ENCODE measurements around the gene RNF214. TPM values are rescaled to one million over a fixed set of nuclear protein-coding genes. Genes with fewer than 3 reads are reported as not detected.

Gene RNF214
- total and polyA plus RNA-seq, 2 of the 4 experiments (the other 2 are of a cell fraction) = 7.9 to 14.8 TPM

DNA sequence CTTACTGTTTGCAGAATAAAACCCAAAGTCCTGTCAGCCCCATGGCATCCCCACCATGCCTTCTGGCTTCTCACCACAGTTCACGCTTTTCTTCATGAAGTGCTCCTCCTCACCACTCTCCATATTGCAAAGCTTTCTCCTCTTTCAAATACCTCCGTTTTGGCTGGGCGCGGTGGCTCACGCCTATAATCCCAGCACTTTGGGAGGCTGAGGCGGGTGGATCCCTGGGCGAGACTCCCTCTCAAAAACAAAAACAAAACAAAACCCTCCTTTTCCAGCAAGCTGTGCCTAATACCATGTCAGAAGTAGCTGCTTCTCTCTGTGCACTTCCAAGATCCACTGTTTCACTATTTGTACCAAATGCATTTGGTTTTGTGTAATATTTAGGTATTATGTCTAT is 76.8 kb downstream of the RNF214 start:
- Histone ChIP-seq H3K9ac (ENCODE audit: low read depth, low read length) (no peak overlapping the region), H3K36me3 (ENCODE audit: control insufficient read depth, insufficient read depth, low read length) (peaks cover 5% of the 10 kb centered on the region), H2BK120ac (ENCODE audit: low read depth, low read length) (no peak overlapping the region), H3K9me3 (ENCODE audit: control insufficient read depth, insufficient read depth, low read length) (no peaks in the 10 kb centered on the region), H3K4me2 (ENCODE audit: low read depth, low read length) (no peak overlapping the region), H2BK15ac (ENCODE audit: low read depth, low read length) (no peak overlapping the region), H3K18ac (ENCODE audit: low read depth, low read length) (no peak overlapping the region), H3K23ac (ENCODE audit: low read depth, low read length) (no peak overlapping the region), H3K56ac (ENCODE audit: extremely low read depth, insufficient read depth, low read length) (no peak overlapping the region), H2BK5ac (ENCODE audit: low read depth, low read length, poor library complexity, severe bottlenecking) (no peak overlapping the region), H3K9me1 (ENCODE audit: insufficient read depth, low read length) (peaks cover 9% of the 10 kb centered on the region; the same call in 1 of the 2 replicates), H3K14ac (replicated peaks; ENCODE audit: low read depth, low read length) (no peak overlapping the region), H3K27me3 (ENCODE audit: control insufficient read depth, insufficient read depth, low read length) (no peaks in the 10 kb centered on the region), H3K4me3 (ENCODE audit: insufficient read depth, low read depth, low read length) (no peak overlapping the region), H4K20me1 (ENCODE audit: insufficient read depth, low read length) (peaks cover 8% of the 10 kb centered on the region), H2AK5ac (ENCODE audit: low read depth, low read length) (no peak overlapping the region), H3K27ac (ENCODE audit: insufficient read depth, low read length) (no peak overlapping the region), H2AFZ (replicated peaks; ENCODE audit: low read length, poor library complexity) (no peak overlapping the region), H4K8ac (ENCODE audit: low read depth in 2 of 2, low read length in 2 of 2) (no peak overlapping the region), H3K4me1 (ENCODE audit: control insufficient read depth, insufficient read depth, low read length) (peaks cover under 1% of the 10 kb centered on the region; the same call in 1 of the 2 replicates), H2BK20ac (ENCODE audit: low read depth, low read length) (no peak overlapping the region), H3K4ac (ENCODE audit: low read depth, low read length) (no peak overlapping the region), H3K79me1 (ENCODE audit: low read depth in 1 of 2, low read length in 2 of 2) (peaks cover 18 to 48% of the 10 kb centered on the region in 2 experiments), H4K5ac (ENCODE audit: low read depth, low read length) (no peak overlapping the region), H2AK9ac (replicated peaks; ENCODE audit: low read depth, low read length, poor library complexity) (no peak overlapping the region), H4K91ac (ENCODE audit: insufficient read depth, low read depth, low read length) (no peak overlapping the region)
- dilution Hi-C loops (cut with HindIII; ENCODE audit: low sequenced_read_pairs, unreplicated experiment) = no loop called here
- ChIA-PET CTCF (no interaction called here), POLR2A (ENCODE audit: unreplicated experiment) (no interaction called here)
- DNase-seq = no peak
- intact Hi-C loops (cut with micrococcal nuclease) = no loop called here
- TF ChIP-seq BHLHE40 (IDR thresholded peaks at IDR 0.05; ENCODE audit: low read depth, low read length) (no peak), NFE2L2 (IDR thresholded peaks at IDR 0.05; ENCODE audit: low read depth, low read length) (no peak)
- BruUV-seq (replicated peaks) = no TSS peak
- 80% methylated on average over 1 of the region's 7 CpGs; no CpG with 5 or more reads in 1 of the 2 experiments for WGBS, 2 experiments (ENCODE audit: extremely low coverage in 2 of 2, insufficient read length in 1 of 2)
- no peak for ATAC-seq (ENCODE audit: low read depth)
- in situ Hi-C loops (cut with MboI; ENCODE audit: low sequenced_read_pairs) = no loop called here
